ENCODE results near the gene CREB5.

GRCh38 chr7:28418966-28419365 lies 6.6 kb downstream of the CREB5 start:
- TF ChIP-seq CTCF (IDR thresholded peaks at IDR 0.05; ENCODE audit: borderline replicate concordance, extremely low read depth, low read length, poor library complexity, severe bottlenecking) (no peak), EZH2 (IDR thresholded peaks at IDR 0.05; ENCODE audit: borderline replicate concordance, low read depth, low read length, severe bottlenecking) (no peak)

All from DND-41 (cell line).